GM19023 (cell line): ENCODE measurements around the gene ADD1.
"Not testable (repeated sequence)": the region's sequence is repeated elsewhere in the genome, so short reads cannot be mapped to it uniquely, and the experiment has no call there.

Experiments
- ATAC-seq: cut with Tn5 transposase; IDR thresholded peaks from one replicate; pipeline ENCODE4 v1.9.1; 2021; ENCODE audit warnings: mild to moderate bottlenecking, moderate library complexity; ENCODE audit not compliant: unreplicated experiment

Gene ADD1

DNA sequence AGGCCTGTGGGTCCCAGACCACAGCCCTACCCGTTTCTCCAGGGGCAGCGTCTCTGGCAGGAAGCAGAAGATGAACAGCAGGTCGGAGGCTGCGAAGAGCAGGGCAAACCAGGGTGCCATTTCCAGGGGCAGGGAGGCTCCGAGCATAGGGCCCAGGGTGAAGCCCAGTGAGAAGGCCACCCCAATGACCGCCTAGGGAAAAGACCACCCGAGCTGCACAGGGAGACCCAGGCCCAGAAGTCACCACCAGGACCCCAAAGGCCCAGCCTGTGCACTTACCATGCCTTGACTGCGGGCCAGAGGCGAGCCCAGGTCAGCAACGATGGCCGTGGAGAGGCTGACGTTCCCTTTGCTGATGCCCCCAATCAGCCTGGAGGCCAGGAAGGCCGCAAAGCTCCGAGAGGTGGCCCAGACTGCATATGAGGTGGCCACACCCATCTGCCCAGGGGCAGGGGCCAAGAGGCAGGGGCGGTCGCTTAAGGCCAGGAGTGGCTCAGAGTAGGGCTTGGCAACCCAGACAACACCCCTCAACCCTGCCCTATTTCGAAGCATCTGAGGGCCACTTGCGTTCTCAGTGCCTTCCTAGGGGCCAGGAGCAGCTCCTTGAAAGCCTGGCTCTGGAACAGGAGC is 88.8 kb downstream of the ADD1 start:
- no peak for ATAC-seq

DNA sequence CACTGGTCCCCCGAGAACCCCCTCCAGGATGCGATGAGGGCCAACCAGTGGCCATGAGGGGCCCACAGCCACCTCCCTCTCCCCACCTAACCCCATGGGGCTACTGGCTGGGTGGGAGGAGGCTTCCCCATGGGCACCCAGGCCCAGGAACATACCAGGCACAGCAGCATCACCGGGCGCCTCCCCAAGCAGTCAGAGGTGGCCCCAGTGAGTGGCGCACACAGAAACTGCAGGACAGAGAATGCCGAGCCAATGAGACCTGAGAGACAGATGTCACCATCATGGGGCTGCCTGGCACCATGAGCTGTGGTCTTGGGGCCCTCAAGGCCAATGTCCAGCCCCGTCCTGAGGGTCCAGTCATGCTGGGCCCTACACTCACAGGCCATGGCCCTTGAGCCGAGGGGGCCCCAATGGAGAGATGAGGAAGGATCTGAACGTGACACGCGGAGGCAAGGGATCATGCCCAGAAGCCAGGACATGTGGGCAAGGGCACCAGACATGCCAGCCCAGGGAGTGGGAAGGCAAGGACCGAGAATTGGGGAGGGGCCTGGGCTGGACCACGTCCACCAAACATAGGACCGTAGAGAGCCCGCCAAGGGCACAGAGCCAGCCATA is 89.4 kb downstream of the ADD1 start:
- ATAC-seq, result no peak

- no peak for ATAC-seq
These were observed 90.0 kb downstream of the ADD1 start for GRCh38 chr4:2933566-2934076.

GRCh38 chr4:2934077-2934812 is 90.6 kb downstream of the ADD1 start:
- ATAC-seq, result no peak

GRCh38 chr4:2934813-2935761 is 91.4 kb downstream of the ADD1 start:
- peak; percentile 56 for ATAC-seq

GRCh38 chr4:2935762-2936743 is 92.4 kb downstream of the ADD1 start:
- ATAC-seq, result no peak

- ATAC-seq, result no peak
These were observed 93.1 kb downstream of the ADD1 start for GRCh38 chr4:2936773-2937145.

GRCh38 chr4:2937146-2937857 is 93.7 kb downstream of the ADD1 start:
- ATAC-seq, result no peak

GRCh38 chr4:2937986-2938385 is 94.3 kb downstream of the ADD1 start:
- no peak for ATAC-seq

DNA sequence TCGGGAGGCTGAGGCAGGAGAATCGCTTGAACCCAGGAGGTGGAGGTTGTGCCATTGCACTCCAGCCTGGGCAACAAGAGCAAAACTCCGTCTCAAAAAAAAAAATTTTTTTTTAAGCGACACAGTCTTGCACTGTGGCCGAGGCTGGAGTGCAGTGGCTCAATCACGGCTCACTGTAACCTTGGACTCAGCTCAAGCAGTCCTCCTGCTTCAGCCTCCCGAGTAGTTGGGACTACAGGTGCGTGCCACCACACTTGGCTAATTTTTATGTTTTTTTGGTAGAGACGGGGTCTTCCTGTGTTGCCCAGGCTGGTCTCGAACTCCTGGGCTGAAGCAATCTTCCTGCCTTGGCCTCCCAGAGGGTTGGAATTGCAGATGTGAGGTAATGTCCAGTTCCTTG is 94.8 kb downstream of the ADD1 start:
- ATAC-seq, result not testable (repeated sequence)

GRCh38 chr4:2938906-2939305 is 95.3 kb downstream of the ADD1 start:
- ATAC-seq, result no peak

- no peak for ATAC-seq
These were observed 96.0 kb downstream of the ADD1 start for GRCh38 chr4:2939383-2940243.

DNA sequence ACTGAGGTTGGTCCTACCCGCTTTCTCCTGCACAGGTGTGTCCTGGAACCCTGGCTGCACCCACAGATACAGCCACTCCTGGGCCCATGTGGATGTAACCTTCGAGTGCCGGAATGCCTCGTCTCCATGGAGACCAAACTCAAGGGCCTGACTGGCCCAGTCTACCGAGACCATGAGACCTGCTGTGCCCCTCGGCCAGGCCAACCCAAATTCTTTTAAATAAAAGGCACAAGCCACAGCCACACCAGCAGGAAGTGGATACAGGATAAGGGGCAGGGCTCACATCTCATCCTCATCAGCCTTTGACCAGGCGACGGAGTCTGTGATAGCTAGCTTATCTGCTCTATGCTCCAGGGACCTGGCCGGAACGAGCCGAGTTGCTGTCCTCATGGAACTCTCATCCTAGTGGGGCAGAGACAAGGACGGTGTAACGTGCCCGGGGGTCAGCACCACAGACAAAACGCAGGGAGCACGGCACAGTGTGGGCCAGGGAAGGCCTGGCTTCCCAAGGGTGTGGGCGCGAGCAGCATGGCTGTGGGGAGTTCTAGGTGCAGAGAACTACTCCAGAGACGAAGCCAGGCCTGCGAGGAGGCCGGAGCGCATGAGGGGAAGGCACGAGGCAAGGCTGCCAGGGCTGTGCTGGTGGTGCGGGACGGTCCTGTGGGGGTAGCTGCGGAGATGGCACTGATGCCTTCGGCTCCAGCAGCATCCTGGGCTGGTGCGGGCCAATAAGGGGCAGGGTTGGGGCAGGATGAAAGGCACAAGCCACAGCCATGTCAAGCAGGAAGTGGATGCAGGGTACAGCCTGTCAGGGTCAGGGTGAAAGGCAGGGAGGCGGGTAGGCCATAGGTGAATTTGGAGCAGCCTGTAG is 96.9 kb downstream of the ADD1 start:
- no peak for ATAC-seq

- no peak for ATAC-seq
These were observed 97.7 kb downstream of the ADD1 start for GRCh38 chr4:2941138-2942036.

DNA sequence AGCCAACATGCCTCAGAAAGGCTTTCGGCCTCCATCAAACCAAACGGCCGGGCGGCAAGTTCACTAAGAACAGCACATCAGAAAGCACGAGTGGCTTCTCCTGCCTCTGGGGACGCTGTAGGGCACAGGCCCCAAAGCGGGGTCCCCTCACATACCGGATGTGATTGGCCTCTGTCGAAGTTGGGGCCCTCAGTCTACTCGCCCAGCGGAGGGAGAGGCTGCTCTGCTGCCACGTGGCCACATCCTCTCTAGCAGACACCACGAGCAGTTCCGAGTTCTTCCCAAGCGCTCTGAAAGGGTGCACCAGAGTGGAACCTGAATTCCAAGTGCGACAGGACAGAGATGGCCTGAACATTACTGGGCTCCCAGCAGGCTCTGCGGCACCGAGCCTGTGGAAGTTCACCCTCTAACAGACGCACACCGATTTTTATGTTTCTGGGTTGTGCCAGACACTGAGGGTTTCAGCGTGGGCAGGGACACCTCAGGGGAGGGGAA is 98.4 kb downstream of the ADD1 start:
- no peak for ATAC-seq
